MCF 10A (cell line): ENCODE measurements around the gene FGF14. TPM values are rescaled to one million over a fixed set of nuclear protein-coding genes. Genes with fewer than 3 reads are reported as not detected.

Experiments
- BruUV-seq: library from RNA; stranded (reverse); fragments of 400-500 nt; replicated peaks from 2 replicates; lab custom pipeline; 2021; lab: Mats Ljungman, UMichigan
- CTCF ChIA-PET: fragments of 300-600 bp; sonication (Branson Sonifier 250); formaldehyde crosslinking; extraction: SDS; loops from one replicate; lab custom pipeline; 2021; ENCODE audit warnings: antibody characterized with exemption, inconsistent platforms; lab: Yijun Ruan, JAX
- POLR2A ChIA-PET: fragments of 300-600, 350-650 bp; sonication (Branson Sonifier 250); formaldehyde crosslinking; extraction: SDS; loops from one replicate; lab custom pipeline; 2020; ENCODE audit warnings: antibody characterized with exemption, inconsistent platforms; lab: Yijun Ruan, JAX
- DNase-seq: peaks from one replicate; pipeline ENCODE4 v3.0.0-alpha.2; 2018; ENCODE audit not compliant: unreplicated experiment
- H3K27ac Mint-ChIP-seq: one replicate; pipeline ENCODE4 v1.8.0; 2022; ENCODE audit warnings: mild to moderate bottlenecking, low read depth, mixed read lengths; ENCODE audit not compliant: unreplicated experiment
- H3K27me3 Mint-ChIP-seq: one replicate; pipeline ENCODE4 v1.8.0; 2022; ENCODE audit warnings: mixed read lengths; ENCODE audit not compliant: insufficient read depth, unreplicated experiment
- H3K36me3 Mint-ChIP-seq: one replicate; pipeline ENCODE4 v1.8.0; 2022; ENCODE audit warnings: mild to moderate bottlenecking, moderate library complexity, mixed read lengths; ENCODE audit not compliant: insufficient read depth, unreplicated experiment
- H3K4me1 Mint-ChIP-seq: one replicate; pipeline ENCODE4 v1.8.0; 2022; ENCODE audit warnings: mixed read lengths; ENCODE audit not compliant: insufficient read depth, unreplicated experiment
- H3K4me3 Mint-ChIP-seq: one replicate; pipeline ENCODE4 v1.8.0; 2022; ENCODE audit warnings: mild to moderate bottlenecking, moderate library complexity, mixed read lengths; ENCODE audit not compliant: unreplicated experiment
- H3K9me3 Mint-ChIP-seq: one replicate; pipeline ENCODE4 v1.8.0; 2022; ENCODE audit warnings: mixed read lengths; ENCODE audit not compliant: unreplicated experiment
- intact Hi-C: fragments of 100-400 bp; cut with micrococcal nuclease; formaldehyde crosslinking; loops from 2 replicates; pipeline ENCODE4 v1.14.1; 2022
- total RNA-seq: library from RNA; stranded (reverse); gene quantifications from 2 replicates; pipeline ENCODE4 v1.2.3, GENCODE V29; 2022
- TF ChIP-seq, protein P1 (sequence below): fragments of 200-600 bp; IDR thresholded peaks from one replicate; pipeline ENCODE4 v1.8.0; 2022; ENCODE audit warnings: antibody characterized with exemption, mild to moderate bottlenecking; ENCODE audit not compliant: unreplicated experiment

The FGF14 gene
- total RNA-seq, 1 experiment from 2014 or later = not detected

DNA sequence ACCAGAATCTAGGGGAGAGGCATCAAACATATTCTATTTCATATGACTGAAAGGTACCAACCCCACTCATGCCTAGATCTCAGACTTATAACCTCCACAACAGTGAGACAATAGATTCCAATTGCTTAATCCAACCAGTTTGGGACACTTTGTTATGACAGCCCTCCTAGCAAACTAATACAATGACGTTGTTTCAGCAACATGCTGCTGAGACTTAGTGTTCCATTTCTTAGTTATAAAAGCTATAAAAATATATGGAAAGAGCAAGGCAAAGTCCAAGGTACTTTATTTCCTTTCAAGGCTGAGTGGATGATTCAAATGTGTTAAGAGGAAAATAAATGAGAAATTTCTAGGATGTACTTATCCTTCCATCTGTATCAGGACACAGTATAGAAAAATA, 352.0 kb downstream of the FGF14 start:
- Mint-ChIP-seq H3K4me1 (no peaks in the 10 kb centered on the region), H3K9me3 (peaks cover 11% of the 10 kb centered on the region), H3K4me3 (no peak overlapping the region), H3K27me3 (no peaks in the 10 kb centered on the region), H3K36me3 (no peaks in the 10 kb centered on the region), H3K27ac (no peak overlapping the region)
- intact Hi-C loops = no loop called here
- ChIA-PET CTCF (interaction anchor here (0.6 to 0.8 kb wide), 2 partner anchors 21 to 150 kb away, joined by 3 to 4 read pairs; no protein-coding TSS in a partner anchor), POLR2A (interaction anchor here (0.6 kb wide), 1 partner anchor 344 kb away, joined by 3 read pairs; no protein-coding TSS in a partner anchor)
- no TSS peak for BruUV-seq
- no peak for DNase-seq
- TF ChIP-seq, protein P1, sequence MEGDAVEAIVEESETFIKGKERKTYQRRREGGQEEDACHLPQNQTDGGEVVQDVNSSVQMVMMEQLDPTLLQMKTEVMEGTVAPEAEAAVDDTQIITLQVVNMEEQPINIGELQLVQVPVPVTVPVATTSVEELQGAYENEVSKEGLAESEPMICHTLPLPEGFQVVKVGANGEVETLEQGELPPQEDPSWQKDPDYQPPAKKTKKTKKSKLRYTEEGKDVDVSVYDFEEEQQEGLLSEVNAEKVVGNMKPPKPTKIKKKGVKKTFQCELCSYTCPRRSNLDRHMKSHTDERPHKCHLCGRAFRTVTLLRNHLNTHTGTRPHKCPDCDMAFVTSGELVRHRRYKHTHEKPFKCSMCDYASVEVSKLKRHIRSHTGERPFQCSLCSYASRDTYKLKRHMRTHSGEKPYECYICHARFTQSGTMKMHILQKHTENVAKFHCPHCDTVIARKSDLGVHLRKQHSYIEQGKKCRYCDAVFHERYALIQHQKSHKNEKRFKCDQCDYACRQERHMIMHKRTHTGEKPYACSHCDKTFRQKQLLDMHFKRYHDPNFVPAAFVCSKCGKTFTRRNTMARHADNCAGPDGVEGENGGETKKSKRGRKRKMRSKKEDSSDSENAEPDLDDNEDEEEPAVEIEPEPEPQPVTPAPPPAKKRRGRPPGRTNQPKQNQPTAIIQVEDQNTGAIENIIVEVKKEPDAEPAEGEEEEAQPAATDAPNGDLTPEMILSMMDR = no peak

DNA sequence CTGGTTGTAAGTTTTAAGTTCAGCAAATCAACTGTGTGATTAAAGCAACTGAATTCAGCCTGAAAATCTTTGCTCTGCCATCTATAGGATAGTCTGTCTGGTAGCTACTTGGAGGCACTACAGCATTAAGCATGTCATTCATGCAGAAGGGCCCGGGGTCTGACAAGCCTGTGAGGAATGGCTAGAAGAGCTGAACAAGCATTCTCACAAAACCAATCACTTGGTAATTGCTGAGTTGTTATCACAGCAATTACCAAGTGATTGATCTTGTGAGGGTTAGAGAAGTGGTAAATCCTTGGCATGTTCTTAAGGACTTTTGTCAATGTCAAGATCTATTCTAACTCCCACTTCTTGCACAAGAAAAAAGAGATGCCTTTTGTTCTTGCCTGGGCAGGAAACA, 356.1 kb downstream of the FGF14 start:
- Mint-ChIP-seq H3K36me3 (no peaks in the 10 kb centered on the region), H3K4me3 (no peak overlapping the region), H3K27me3 (no peaks in the 10 kb centered on the region), H3K27ac (no peak overlapping the region), H3K9me3 (no peaks in the 10 kb centered on the region), H3K4me1 (no peaks in the 10 kb centered on the region)
- no TSS peak for BruUV-seq
- intact Hi-C loops = no loop called here
- TF ChIP-seq, protein P1 = no peak
- no peak for DNase-seq
- ChIA-PET CTCF (no interaction called here), POLR2A (interaction anchor here (0.6 kb wide), 1 partner anchor 28 kb away, joined by 3 read pairs; no protein-coding TSS in a partner anchor)

DNA sequence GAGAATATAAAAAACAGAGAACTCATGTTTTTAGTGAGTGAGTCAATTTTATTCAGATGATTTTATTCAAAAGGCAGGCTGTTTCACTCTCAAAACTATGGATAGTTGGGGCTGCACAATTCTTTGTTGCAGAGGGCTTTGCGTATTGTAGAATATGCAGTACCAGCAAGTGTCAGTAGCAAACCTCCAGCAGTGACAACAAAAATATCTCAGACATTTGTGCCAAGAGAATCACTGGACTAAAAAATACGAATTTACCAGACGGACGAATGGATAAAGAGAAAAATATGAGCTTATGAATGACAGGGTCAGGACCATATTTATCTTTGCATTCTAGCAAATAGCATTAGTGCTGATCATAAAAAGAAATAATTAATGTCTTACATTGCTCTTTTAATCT, 359.1 kb downstream of the FGF14 start:
- TF ChIP-seq, protein P1 = no peak
- H3K4me1 Mint-ChIP-seq = no peaks in the 10 kb centered on the region
- no peak overlapping the region for H3K27ac Mint-ChIP-seq
- H3K9me3 Mint-ChIP-seq = no peaks in the 10 kb centered on the region
- CTCF ChIA-PET = no interaction called here
- intact Hi-C loops = no loop called here
- H3K36me3 Mint-ChIP-seq = no peaks in the 10 kb centered on the region
- H3K4me3 Mint-ChIP-seq = no peak overlapping the region
- no peaks in the 10 kb centered on the region for H3K27me3 Mint-ChIP-seq
- no peak for DNase-seq
- POLR2A ChIA-PET = no interaction called here
- no TSS peak for BruUV-seq

DNA sequence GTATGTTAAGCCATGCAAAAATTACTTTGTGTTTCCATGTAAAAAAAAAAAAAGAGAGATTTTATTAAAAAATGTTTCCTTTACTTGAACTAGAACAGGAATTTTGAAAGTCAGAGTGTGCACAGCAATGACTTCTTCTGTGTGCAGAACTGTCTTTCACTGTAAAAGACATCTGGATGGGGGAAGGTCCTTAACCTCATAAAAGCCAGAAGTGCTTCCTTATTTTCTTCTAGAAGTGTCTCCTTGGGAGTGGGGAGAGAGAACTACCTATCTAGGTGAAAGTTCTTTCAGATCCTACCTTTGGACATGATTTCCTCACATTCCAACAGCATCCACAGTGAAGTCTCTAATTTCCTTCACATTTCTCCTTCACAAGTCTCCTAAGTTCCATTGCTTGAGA, 360.3 kb downstream of the FGF14 start:
- TF ChIP-seq, protein P1 = no peak
- DNase-seq = no peak
- Mint-ChIP-seq H3K4me3 (no peak overlapping the region), H3K9me3 (no peaks in the 10 kb centered on the region), H3K27me3 (no peaks in the 10 kb centered on the region), H3K27ac (no peak overlapping the region), H3K36me3 (no peaks in the 10 kb centered on the region), H3K4me1 (no peaks in the 10 kb centered on the region)
- ChIA-PET POLR2A (no interaction called here), CTCF (interaction anchor here (0.6 kb wide), 1 partner anchor 8 kb away, joined by 3 read pairs; no protein-coding TSS in a partner anchor)
- BruUV-seq = no TSS peak
- intact Hi-C loops = no loop called here
